ENCODE data around the gene AUTS2.

The AUTS2 gene

DNA sequence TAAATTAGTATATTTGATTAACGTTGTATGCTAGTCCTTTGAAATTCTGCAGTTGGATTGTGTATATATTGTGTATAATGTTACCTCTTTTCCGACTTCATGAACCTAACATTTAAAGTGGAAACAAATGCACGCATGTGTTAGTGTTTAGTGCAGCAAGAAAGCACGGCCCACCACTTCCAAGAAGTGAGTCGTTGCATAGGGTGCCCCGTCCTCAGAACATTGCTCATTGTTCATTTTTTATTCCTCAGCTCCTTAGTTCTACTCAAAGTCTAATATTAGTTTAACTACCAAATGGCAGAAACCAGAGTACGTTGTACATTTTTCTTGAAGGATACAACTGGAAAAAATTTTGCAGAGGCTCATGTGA, 407.6 kb downstream of the AUTS2 start:
- DNase-seq (ENCODE audit: low read depth), result no peak
- no peak overlapping the region for H3K4me3 ChIP-seq (ENCODE audit: low read depth, low read length)
- TF ChIP-seq, protein P1, sequence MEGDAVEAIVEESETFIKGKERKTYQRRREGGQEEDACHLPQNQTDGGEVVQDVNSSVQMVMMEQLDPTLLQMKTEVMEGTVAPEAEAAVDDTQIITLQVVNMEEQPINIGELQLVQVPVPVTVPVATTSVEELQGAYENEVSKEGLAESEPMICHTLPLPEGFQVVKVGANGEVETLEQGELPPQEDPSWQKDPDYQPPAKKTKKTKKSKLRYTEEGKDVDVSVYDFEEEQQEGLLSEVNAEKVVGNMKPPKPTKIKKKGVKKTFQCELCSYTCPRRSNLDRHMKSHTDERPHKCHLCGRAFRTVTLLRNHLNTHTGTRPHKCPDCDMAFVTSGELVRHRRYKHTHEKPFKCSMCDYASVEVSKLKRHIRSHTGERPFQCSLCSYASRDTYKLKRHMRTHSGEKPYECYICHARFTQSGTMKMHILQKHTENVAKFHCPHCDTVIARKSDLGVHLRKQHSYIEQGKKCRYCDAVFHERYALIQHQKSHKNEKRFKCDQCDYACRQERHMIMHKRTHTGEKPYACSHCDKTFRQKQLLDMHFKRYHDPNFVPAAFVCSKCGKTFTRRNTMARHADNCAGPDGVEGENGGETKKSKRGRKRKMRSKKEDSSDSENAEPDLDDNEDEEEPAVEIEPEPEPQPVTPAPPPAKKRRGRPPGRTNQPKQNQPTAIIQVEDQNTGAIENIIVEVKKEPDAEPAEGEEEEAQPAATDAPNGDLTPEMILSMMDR (IDR thresholded peaks at IDR 0.05; ENCODE audit: low read depth, low read length, missing control alignments), result no peak
- in situ Hi-C loops (cut with HindIII; ENCODE audit: low sequenced_read_pairs), result no loop called here

DNA sequence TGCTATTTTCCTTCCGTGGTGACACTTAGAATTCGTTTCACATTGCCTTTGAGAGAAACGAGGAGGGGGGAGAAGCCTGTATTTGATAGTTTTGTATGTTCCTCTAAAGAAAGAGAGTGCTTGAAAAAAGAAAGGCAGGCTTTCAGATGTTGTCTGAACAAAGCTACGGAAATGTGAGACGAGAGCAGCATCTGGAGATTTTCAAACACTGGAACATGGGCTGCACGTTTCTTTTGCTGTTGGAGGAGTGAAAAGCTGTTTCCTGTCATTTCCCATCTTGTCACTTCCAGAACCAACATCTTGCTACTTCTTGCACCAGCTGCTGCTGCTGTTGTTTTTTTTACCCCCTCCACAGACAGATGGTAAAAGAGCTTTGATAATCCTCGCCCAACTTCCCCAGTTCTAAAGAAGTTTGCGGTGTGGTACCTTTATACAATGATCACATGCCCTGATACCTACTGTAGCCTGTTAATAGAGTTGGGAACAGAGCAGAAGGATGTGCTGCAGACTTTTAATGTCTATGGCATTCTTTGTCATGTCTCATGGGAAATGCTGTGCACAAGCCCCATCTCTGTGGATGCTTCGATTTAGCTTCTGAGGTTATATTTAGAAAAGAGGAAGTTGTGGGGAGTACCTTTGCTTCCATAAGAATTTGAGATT, 408.1 kb downstream of the AUTS2 start:
- TF ChIP-seq, protein P1 (IDR thresholded peaks at IDR 0.05; ENCODE audit: low read depth, low read length, missing control alignments), result no peak
- in situ Hi-C loops (cut with HindIII; ENCODE audit: low sequenced_read_pairs), result no loop called here
- H3K4me3 ChIP-seq (ENCODE audit: low read depth, low read length), result no peak overlapping the region
- no peak for DNase-seq (ENCODE audit: low read depth)

DNA sequence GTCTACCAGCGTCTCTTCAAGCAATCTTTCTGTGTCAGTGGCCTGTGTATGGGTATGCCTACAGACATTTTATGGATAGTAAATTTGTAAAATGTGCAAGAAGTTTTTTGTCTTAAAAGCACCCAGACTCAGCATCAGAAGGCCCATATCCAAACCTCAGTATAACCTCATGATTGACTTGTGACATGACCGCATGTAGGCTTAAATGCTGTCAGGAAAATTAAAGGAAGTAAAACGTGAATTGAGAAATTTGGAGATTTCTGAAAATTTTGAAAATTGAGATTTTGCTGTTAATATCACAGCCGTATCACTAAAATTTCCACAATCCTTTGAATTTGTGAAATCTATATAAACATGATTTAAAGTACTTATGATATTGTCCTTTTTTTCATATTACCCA, 410.2 kb downstream of the AUTS2 start:
- in situ Hi-C loops (cut with HindIII; ENCODE audit: low sequenced_read_pairs), result no loop called here
- no peak for DNase-seq (ENCODE audit: low read depth)
- TF ChIP-seq, protein P1 (IDR thresholded peaks at IDR 0.05; ENCODE audit: low read depth, low read length, missing control alignments), result no peak
- H3K4me3 ChIP-seq (ENCODE audit: low read depth, low read length), result no peak overlapping the region

DNA sequence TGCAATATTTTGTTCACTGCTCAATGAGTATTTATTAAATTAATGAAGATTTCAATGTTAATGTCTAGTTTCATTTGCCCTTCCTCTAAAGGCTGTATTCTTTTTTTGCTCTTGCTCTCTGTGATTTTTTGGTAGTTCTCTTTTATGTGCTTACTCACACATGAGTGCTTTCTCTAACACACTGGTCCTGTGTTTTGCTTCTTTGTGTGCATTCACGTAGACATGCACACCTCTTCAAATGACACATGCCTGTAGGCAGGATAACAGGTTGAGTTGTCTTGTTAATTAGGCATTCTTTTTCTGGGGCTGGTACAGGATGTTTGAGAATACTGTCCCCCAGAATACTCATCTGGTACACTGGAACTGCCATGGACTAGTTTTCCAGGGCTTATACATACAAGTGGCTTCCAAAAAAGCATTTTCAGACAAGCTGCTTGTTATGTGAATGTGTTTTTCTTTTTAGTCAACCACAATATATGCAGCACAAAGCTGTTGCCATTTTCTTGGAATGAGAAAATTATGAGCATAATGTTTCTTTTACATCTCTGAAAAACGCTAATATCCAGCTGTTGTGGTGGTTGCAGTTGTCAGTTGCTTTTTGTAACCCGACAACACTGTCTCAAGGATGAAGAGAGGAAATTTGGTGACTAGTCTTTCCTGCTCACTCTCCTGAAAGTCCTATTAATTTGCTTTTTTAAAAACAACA, 416.4 kb downstream of the AUTS2 start:
- no peak for DNase-seq (ENCODE audit: low read depth)
- in situ Hi-C loops (cut with HindIII; ENCODE audit: low sequenced_read_pairs), result no loop called here
- no peak overlapping the region for H3K4me3 ChIP-seq (ENCODE audit: low read depth, low read length)
- TF ChIP-seq, protein P1 (IDR thresholded peaks at IDR 0.05; ENCODE audit: low read depth, low read length, missing control alignments), result no peak

DNA sequence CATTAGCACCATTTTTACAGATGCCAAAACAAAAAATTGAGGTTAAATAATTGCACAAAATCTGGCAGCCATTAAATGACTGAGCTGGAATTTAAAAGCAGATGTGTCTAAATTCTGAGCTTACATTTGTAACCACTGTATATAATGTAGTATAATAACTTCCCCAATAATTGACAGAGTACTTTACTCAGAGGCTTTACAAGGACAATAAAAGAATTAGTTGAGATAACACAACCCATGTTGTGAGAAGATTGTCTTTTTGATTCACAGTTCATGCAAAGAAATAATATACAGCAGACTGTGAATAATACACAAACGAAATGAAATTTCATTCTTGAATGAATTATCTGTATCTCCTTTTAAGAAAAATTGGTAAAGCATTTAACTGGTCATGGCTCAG, 417.1 kb downstream of the AUTS2 start:
- TF ChIP-seq, protein P1 (IDR thresholded peaks at IDR 0.05; ENCODE audit: low read depth, low read length, missing control alignments), result no peak
- in situ Hi-C loops (cut with HindIII; ENCODE audit: low sequenced_read_pairs), result no loop called here
- DNase-seq (ENCODE audit: low read depth), result no peak
- no peak overlapping the region for H3K4me3 ChIP-seq (ENCODE audit: low read depth, low read length)

DNA sequence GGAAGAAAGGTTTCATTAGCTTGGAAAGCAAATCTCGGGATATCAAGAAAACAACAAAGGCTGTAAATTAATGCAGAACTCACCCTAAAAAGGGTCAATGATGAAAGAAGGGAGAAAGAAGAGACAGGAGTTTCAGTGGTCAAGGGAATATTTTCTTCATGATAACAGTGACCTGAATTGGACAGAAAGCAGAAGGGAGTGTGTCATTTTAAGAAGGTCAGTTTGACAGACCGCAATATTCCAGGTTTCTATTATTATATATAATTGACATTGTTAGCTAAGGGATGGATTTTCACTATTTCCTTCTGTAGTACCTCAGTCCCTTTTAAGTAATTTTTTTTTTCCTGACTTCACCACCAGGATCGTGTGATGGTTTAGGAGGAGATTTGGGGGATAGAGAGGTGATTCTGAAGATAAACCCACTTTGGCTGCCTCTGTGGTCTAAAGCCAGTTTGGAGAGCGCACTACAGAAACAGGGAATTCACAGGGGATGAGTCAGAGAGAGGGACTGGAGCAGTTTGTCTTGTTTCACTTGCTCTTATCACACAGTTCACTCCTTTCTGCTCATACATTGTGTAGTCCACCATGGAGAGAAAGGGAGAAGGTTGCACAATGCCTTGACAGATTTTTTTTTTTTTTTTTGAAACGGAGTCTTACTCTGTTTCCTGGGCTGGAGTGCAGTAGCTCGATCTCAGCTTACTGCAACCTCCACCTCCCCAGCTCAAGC, 417.9 kb downstream of the AUTS2 start:
- in situ Hi-C loops (cut with HindIII; ENCODE audit: low sequenced_read_pairs), result no loop called here
- H3K4me3 ChIP-seq (ENCODE audit: low read depth, low read length), result no peak overlapping the region
- DNase-seq (ENCODE audit: low read depth), result peak; percentile 15
- TF ChIP-seq, protein P1 (IDR thresholded peaks at IDR 0.05; ENCODE audit: low read depth, low read length, missing control alignments), result no peak
